ENCODE data around the gene AP2A1.

GRCh38 chr19:49823472-49823871 is 56.7 kb downstream of the AP2A1 start:
- TF ChIP-seq MAX (IDR thresholded peaks at IDR 0.05; ENCODE audit: low read depth, low read length), result no peak
- TF ChIP-seq POLR2A (IDR thresholded peaks at IDR 0.05; ENCODE audit: extremely low read depth, insufficient read length), result no peak
- TF ChIP-seq CTCF (IDR thresholded peaks at IDR 0.05; ENCODE audit: low read depth, low read length), result no peak
- TF ChIP-seq MYC (IDR thresholded peaks at IDR 0.05; ENCODE audit: low read depth, low read length), result no peak

Data from NB4 (cell line).